Neural cell (in vitro differentiated cells): Measurements from ENCODE around the gene OR6C68.

ENCODE experiments used
- EP300 ChIP-seq: fragments of 450-650 bp; conservative IDR thresholded peaks from 2 replicates; pipeline ENCODE4 v1.6.1; 2014; ENCODE audit warnings: antibody characterized with exemption, mild to moderate bottlenecking, moderate library complexity; ENCODE audit not compliant: poor library complexity, severe bottlenecking
- POLR2AphosphoS5 ChIP-seq: IDR thresholded peaks from 2 replicates; pipeline ENCODE4 v1.6.1; 2012
- SMC3 ChIP-seq: fragments of 450-650 bp; conservative IDR thresholded peaks from 2 replicates; pipeline ENCODE4 v1.6.1; 2014; ENCODE audit warnings: antibody characterized with exemption, mild to moderate bottlenecking, moderate library complexity; ENCODE audit not compliant: poor library complexity
- TAF1 ChIP-seq: IDR thresholded peaks from 2 replicates; pipeline ENCODE4 v1.6.1; 2012; ENCODE audit warnings: low read depth
- TF ChIP-seq, protein P1 (sequence below): fragments of 450-650 bp; IDR thresholded peaks from 2 replicates; pipeline ENCODE4 v1.5.1; 2014; ENCODE audit warnings: antibody characterized with exemption, mild to moderate bottlenecking, moderate library complexity; ENCODE audit not compliant: poor library complexity, severe bottlenecking

DNA sequence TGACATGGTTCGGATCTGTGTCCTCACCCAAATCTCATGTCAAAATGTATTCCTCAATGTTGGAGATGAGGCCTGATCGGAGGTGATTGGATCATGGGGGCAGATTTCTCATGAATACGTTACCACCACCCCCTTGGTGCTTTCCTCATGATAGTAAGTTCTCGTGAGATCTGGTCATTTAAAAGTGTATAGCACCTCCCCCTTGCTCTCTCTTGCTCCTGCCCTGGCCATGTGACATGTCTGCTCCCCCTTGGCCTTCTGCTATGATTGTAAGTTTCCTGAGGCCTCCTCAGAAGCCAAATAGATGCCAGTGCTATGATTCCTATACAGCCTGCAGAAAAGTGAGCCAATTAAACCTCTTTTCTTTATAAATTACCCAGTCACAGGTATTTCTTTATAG is 7.1 kb downstream of the OR6C68 start:
- TF ChIP-seq, protein P1, sequence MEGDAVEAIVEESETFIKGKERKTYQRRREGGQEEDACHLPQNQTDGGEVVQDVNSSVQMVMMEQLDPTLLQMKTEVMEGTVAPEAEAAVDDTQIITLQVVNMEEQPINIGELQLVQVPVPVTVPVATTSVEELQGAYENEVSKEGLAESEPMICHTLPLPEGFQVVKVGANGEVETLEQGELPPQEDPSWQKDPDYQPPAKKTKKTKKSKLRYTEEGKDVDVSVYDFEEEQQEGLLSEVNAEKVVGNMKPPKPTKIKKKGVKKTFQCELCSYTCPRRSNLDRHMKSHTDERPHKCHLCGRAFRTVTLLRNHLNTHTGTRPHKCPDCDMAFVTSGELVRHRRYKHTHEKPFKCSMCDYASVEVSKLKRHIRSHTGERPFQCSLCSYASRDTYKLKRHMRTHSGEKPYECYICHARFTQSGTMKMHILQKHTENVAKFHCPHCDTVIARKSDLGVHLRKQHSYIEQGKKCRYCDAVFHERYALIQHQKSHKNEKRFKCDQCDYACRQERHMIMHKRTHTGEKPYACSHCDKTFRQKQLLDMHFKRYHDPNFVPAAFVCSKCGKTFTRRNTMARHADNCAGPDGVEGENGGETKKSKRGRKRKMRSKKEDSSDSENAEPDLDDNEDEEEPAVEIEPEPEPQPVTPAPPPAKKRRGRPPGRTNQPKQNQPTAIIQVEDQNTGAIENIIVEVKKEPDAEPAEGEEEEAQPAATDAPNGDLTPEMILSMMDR, result no peak
- TF ChIP-seq EP300, result no peak
- TF ChIP-seq POLR2AphosphoS5, result no peak
- no peak for TF ChIP-seq SMC3
- no peak for TF ChIP-seq TAF1
